Keratinocyte (primary cell): ENCODE measurements around the gene ISG15. TPM values are rescaled to one million over a fixed set of nuclear protein-coding genes. Genes with fewer than 3 reads are reported as not detected.
A peak's percentile ranks its signal among the peaks of the same experiment; 100 is the strongest.
"Not testable (repeated sequence)": the region's sequence is repeated elsewhere in the genome, so short reads cannot be mapped to it uniquely, and the experiment has no call there.

ENCODE experiments used
- DNase-seq: peaks from one replicate; pipeline ENCODE4 v3.0.0-alpha.2; 2011; ENCODE audit warnings: low read depth, missing footprints, low spot score
- FAIRE-seq: peaks from 2 replicates; lab custom pipeline; 2011; peaks lifted over from hg19 to GRCh38; lab: Jason Lieb, UNC
- H2AFZ ChIP-seq: 2 replicates; pipeline ENCODE4 v1.6.0; 2012; ENCODE audit warnings: low read length, control low read depth, inconsistent platforms; ENCODE audit not compliant: control insufficient read depth
- H3K27ac ChIP-seq: 2 replicates; pipeline ENCODE4 v1.5.1; 2011; ENCODE audit warnings: low read length; ENCODE audit not compliant: control insufficient read depth, insufficient read depth
- H3K27me3 ChIP-seq: 3 replicates; pipeline ENCODE4 v1.6.0; 2011; ENCODE audit warnings: low read length; ENCODE audit not compliant: control insufficient read depth, insufficient read depth; ENCODE audit errors: extremely low read depth
- H3K36me3 ChIP-seq, 2 experiments: 2 replicates in 1 of 2; 3 replicates in 1 of 2; pipeline ENCODE4 v1.5.1; 2011; ENCODE audit warnings: low read length in 2 of 2, mild to moderate bottlenecking in 1 of 2; ENCODE audit not compliant: control insufficient read depth in 2 of 2, insufficient read depth in 2 of 2; ENCODE audit errors: extremely low read depth in 1 of 2
- H3K4me1 ChIP-seq: 3 replicates; pipeline ENCODE4 v1.5.1; 2011; ENCODE audit warnings: low read length; ENCODE audit not compliant: control insufficient read depth, insufficient read depth; ENCODE audit errors: extremely low read depth
- H3K4me2 ChIP-seq: 3 replicates; pipeline ENCODE4 v1.6.0; 2011; ENCODE audit warnings: low read depth, low read length; ENCODE audit not compliant: control insufficient read depth, insufficient read depth; ENCODE audit errors: extremely low read depth
- H3K4me3 ChIP-seq, 3 experiments: fragments of 200-600 bp in 1 of 3; sonication (generic) in 1 of 3; 2 replicates in 2 of 3; 3 replicates in 1 of 3; pipeline ENCODE4 v1.5.1; 2011 to 2016; ENCODE audit warnings: low read length in 3 of 3, mild to moderate bottlenecking in 3 of 3, control low read depth in 2 of 3, inconsistent platforms in 1 of 3, low read depth in 1 of 3, mixed read lengths in 1 of 3, mixed run types in 1 of 3, moderate library complexity in 1 of 3; ENCODE audit not compliant: control insufficient read depth in 2 of 3, insufficient read depth in 2 of 3; ENCODE audit errors: extremely low read depth in 1 of 3
- H3K79me2 ChIP-seq: 2 replicates; pipeline ENCODE4 v1.6.0; 2012; ENCODE audit warnings: low read length; ENCODE audit not compliant: control insufficient read depth, insufficient read depth
- H3K9ac ChIP-seq: 3 replicates; pipeline ENCODE4 v1.6.0; 2011; ENCODE audit warnings: low read length; ENCODE audit not compliant: control insufficient read depth, insufficient read depth; ENCODE audit errors: extremely low read depth
- H3K9me1 ChIP-seq: 3 replicates; pipeline ENCODE4 v1.6.0; 2011; ENCODE audit warnings: low read length; ENCODE audit not compliant: control insufficient read depth, insufficient read depth; ENCODE audit errors: extremely low read depth
- H3K9me3 ChIP-seq: 2 replicates; pipeline ENCODE4 v1.5.1; 2012; ENCODE audit warnings: low read depth, low read length; ENCODE audit not compliant: control insufficient read depth
- H4K20me1 ChIP-seq: 3 replicates; pipeline ENCODE4 v1.6.0; 2011; ENCODE audit warnings: low read length; ENCODE audit not compliant: control insufficient read depth, insufficient read depth; ENCODE audit errors: extremely low read depth
- CTCF ChIP-seq, 3 experiments: IDR thresholded peaks in 1 of 3; conservative IDR thresholded peaks in 1 of 3; optimal IDR thresholded peaks in 1 of 3; 2 replicates in 2 of 3; 3 replicates in 1 of 3; pipeline versions ENCODE3 to v1.5.1; 2011; ENCODE audit warnings: low read length in 3 of 3, mild to moderate bottlenecking in 3 of 3, moderate library complexity in 2 of 3, control low read depth in 1 of 3, inconsistent platforms in 1 of 3; ENCODE audit not compliant: insufficient read depth in 2 of 3; ENCODE audit errors: extremely low read depth in 1 of 3
- EZH2 ChIP-seq: IDR thresholded peaks from one replicate; pipeline ENCODE4 v1.6.1; 2012; ENCODE audit warnings: inconsistent platforms, mild to moderate bottlenecking, low read length, moderate library complexity
- dilution Hi-C: fragments of 300-500 bp; cut with MboI; formaldehyde crosslinking; loops from one replicate; pipeline ENCODE4 v1.7.0; 2020; ENCODE audit warnings: low sequenced_read_pairs; ENCODE audit not compliant: extremely low pct_ligation_motif_present
- polyA plus RNA-seq, 5 experiments: library from polyadenylated mRNA; depleted of rRNA in 3 of 5; stranded (reverse) in 3 of 5; stranded (forward) in 1 of 5; unstranded in 1 of 5; fragments of >200 nt; gene quantifications; 1 replicate in 1 of 5; 2 replicates in 3 of 5; 3 replicates in 1 of 5; pipeline versions ENCODE4 v1.2.1 to v1.2.3, GENCODE V29; 2011 to 2012; ENCODE audit warnings: missing spikeins in 2 of 5, low read depth in 1 of 5, low replicate concordance in 1 of 5

The ISG15 gene
- polyA plus RNA-seq, 1 donor (not counting 4 experiments of a cell fraction or from before 2014, with no cell fraction given), result 246 TPM

GRCh38 chr1:1013922-1014648, 788 bp downstream of the ISG15 start:
- Histone ChIP-seq H3K36me3 (no peaks in the 10 kb centered on the region), H2AFZ (peak overlapping the region; percentile 0), H4K20me1 (no peaks in the 10 kb centered on the region), H3K4me2 (peak overlapping the region; percentile 98), H3K9ac (peak overlapping the region; percentile 83), H3K9me1 (no peaks in the 10 kb centered on the region), H3K9me3 (no peaks in the 10 kb centered on the region), H3K27ac (peak overlapping the region; percentile 85), H3K79me2 (peaks cover 8% of the 10 kb centered on the region), H3K4me1 (peaks cover 12% of the 10 kb centered on the region), H3K27me3 (no peaks in the 10 kb centered on the region), H3K4me3 (peak overlapping the region; percentile 66 to 91 (median 71))
- dilution Hi-C loops, result no loop called here
- TF ChIP-seq CTCF (optimal IDR thresholded peaks at IDR 0.05 in 1 of 3, IDR thresholded peaks at IDR 0.05 in 1 of 3, conservative IDR thresholded peaks at IDR 0.05 in 1 of 3; ENCODE audit: extremely low read depth in 1 of 3, insufficient read depth in 2 of 3, low read length in 3 of 3) (no peak), EZH2 (no peak)
- DNase-seq, result no peak
- FAIRE-seq, result no peak

GRCh38 chr1:1014799-1015681, 1.7 kb downstream of the ISG15 start:
- Histone ChIP-seq H3K4me1 (peaks cover 12% of the 10 kb centered on the region), H3K9me3 (no peaks in the 10 kb centered on the region), H3K27ac (no peak overlapping the region), H3K4me2 (peak overlapping the region; percentile 98), H3K79me2 (peaks cover 9% of the 10 kb centered on the region), H3K36me3 (no peaks in the 10 kb centered on the region), H3K9me1 (no peaks in the 10 kb centered on the region), H3K27me3 (no peaks in the 10 kb centered on the region), H2AFZ (no peak overlapping the region), H3K9ac (no peak overlapping the region), H4K20me1 (no peaks in the 10 kb centered on the region), H3K4me3 (peak overlapping the region in 1 of 3 experiments; percentile 66)
- DNase-seq (no peak), FAIRE-seq (no peak)
- TF ChIP-seq EZH2 (no peak), CTCF (optimal IDR thresholded peaks at IDR 0.05 in 1 of 3, IDR thresholded peaks at IDR 0.05 in 1 of 3, conservative IDR thresholded peaks at IDR 0.05 in 1 of 3; ENCODE audit: extremely low read depth in 1 of 3, insufficient read depth in 2 of 3, low read length in 3 of 3) (peak in 2 of 3 experiments; percentile 23 to 70)
- dilution Hi-C loops, result no loop called here

GRCh38 chr1:1017397-1018320, 4.4 kb downstream of the ISG15 start:
- DNase-seq, H2AFZ ChIP-seq, H3K27ac ChIP-seq, H3K4me2 ChIP-seq, FAIRE-seq, H3K36me3 ChIP-seq, H3K27me3 ChIP-seq, H3K9me1 ChIP-seq, H3K9me3 ChIP-seq, dilution Hi-C loops, H3K4me3 ChIP-seq, H4K20me1 ChIP-seq, H3K9ac ChIP-seq: not testable (repeated sequence)
- peaks cover 25% of the 10 kb centered on the region for H3K4me1 ChIP-seq
- peaks cover 29% of the 10 kb centered on the region for H3K79me2 ChIP-seq
